Effector memory CD8-positive, alpha-beta T cell (primary cell): ENCODE results near the gene UBASH3A.
A peak's percentile ranks its signal among the peaks of the same experiment; 100 is the strongest.

ENCODE experiments used
- ATAC-seq: fragments of 150-1000 bp; cut with Tn5 transposase; replicated peaks from 2 replicates; pipeline ENCODE4 v1.10.0; 2021; ENCODE audit warnings: mild to moderate bottlenecking, moderate library complexity
- DNase-seq, 3 experiments: peaks; one replicate each; pipeline ENCODE4 v3.0.0; 2021
- H3K27ac Mint-ChIP-seq, 2 donors: one replicate each; pipeline ENCODE4 v1.8.0; 2022; ENCODE audit warnings: mild to moderate bottlenecking in 2 of 2, mixed read lengths in 2 of 2, moderate library complexity in 2 of 2
- H3K27me3 Mint-ChIP-seq, 2 donors: one replicate each; pipeline ENCODE4 v1.8.0; 2022; ENCODE audit warnings: mixed read lengths in 2 of 2
- H3K36me3 Mint-ChIP-seq: one replicate; pipeline ENCODE4 v1.8.0; 2022; ENCODE audit warnings: mild to moderate bottlenecking, moderate library complexity, mixed read lengths; ENCODE audit not compliant: insufficient read depth
- H3K4me1 Mint-ChIP-seq, 2 donors: one replicate each; pipeline ENCODE4 v1.8.0; 2022; ENCODE audit warnings: low read depth in 2 of 2, mixed read lengths in 2 of 2
- H3K4me3 Mint-ChIP-seq, 2 donors: one replicate each; pipeline ENCODE4 v1.8.0; 2022; ENCODE audit warnings: mild to moderate bottlenecking in 2 of 2, mixed read lengths in 2 of 2, moderate library complexity in 2 of 2
- H3K9me3 Mint-ChIP-seq, 2 donors: one replicate each; pipeline ENCODE4 v1.8.0; 2022; ENCODE audit warnings: mixed read lengths in 2 of 2
- total RNA-seq, 9 experiments: gene quantifications; one replicate each; lab custom pipeline; 2026; lab: John Stamatoyannopoulos, UW

UBASH3A gene
- 20.7 to 118 (median 50.9) reads per million in 9 experiments for total RNA-seq

DNA sequence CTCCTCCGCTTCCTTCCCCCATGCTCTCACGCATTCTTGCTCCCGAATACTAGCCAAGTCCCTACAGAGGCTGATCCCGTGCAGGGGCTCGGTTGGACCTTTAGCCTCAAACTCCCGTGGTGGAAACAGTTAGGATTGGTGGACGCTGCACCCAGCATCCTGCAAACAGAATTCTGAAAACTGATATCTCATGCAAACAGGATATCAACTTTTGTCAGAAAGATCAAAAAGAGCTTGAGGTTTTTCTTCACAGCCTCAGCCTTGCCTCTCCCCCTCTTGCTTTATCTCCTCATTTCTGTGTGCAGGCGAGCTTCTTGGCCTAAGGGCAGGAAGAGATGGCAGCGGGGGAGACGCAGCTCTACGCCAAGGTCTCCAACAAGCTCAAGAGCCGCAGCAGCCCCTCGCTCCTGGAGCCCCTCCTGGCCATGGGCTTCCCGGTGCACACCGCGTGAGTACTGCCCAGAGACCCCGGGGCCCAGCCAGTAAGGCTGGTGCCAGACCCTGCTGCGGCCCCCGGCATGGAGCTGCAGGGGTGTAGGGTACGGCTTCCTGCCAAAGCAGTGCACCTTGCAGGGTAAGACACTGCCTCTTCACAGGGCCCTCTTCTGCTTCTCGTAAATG lies at the start of gene UBASH3A:
UBASH3A (plus strand) TSS at position 292 of the 621 bp plus-strand sequence; CDS start at position 336, 44 bp downstream.
- Mint-ChIP-seq H3K9me3 (peaks cover 0 to 6% of the 10 kb centered on the region in 2 donors), H3K4me1 (peaks cover 55 to 58% of the 10 kb centered on the region in 2 donors), H3K4me3 (peak within 1 kb of the TSS; percentile 88 to 92), H3K27ac (peak within 1 kb of the TSS; percentile 96 to 97), H3K36me3 (peaks cover 34% of the 10 kb centered on the region), H3K27me3 (no peaks in the 10 kb centered on the region)
- ATAC-seq (peak; percentile 73), DNase-seq (peak; percentile 35 to 59 (median 46))

DNA sequence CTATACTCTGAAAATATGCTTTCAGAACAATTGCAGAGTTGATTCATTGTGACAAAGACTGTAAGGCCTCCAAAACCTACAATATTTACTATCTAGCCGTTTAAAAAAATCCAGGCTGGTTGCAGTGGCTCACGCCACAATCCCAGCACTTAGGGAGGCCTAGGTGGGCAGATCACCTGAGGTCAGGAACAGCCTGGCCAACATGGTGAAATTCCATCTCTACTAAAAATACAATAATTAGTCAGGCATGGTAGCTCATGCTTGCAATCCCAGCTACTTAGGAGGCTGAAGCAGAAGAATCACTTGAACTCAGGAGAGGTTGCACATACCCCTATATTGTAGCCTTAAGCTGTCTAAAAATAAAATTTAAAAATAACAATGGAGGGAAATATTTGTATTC lies 47.7 kb upstream of the UBASH3A start:
- Mint-ChIP-seq H3K4me1 (no peaks in the 10 kb centered on the region), H3K27ac (no peak overlapping the region), H3K9me3 (peaks cover 0 to 4% of the 10 kb centered on the region in 2 donors), H3K36me3 (no peaks in the 10 kb centered on the region), H3K4me3 (no peak overlapping the region), H3K27me3 (peaks cover 5 to 44% of the 10 kb centered on the region in 2 donors)
- ATAC-seq (no peak), DNase-seq (no peak)

DNA sequence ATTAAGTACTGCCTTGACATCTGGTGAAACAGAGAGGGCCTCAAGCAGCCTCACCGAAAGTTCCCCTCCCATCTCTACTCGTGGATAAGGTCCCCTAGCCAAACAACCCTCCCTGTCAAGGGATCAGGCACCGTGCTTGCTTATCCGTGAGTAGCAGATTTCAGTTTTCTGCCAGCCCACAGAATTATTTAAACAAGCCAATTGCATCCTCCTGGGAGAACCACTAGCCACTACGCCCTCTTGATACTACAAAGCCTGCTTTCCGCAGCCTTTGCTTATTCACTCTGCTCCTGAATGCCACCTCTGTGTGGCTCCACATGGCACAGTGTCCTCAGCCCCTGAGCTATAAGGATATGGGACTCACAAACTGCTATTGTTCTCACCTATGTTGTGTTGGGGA lies 47.1 kb upstream of the UBASH3A start:
- DNase-seq (no peak), ATAC-seq (no peak)
- peaks cover 0 to 4% of the 10 kb centered on the region in 2 donors for H3K9me3 Mint-ChIP-seq

GRCh38 chr21:42357307-42357706 lies 46.4 kb upstream of the UBASH3A start:
- peaks cover 0 to 4% of the 10 kb centered on the region in 2 donors for H3K9me3 Mint-ChIP-seq
- no peak overlapping the region for H3K4me3 Mint-ChIP-seq
- ATAC-seq (no peak), DNase-seq (no peak)
- H3K36me3 Mint-ChIP-seq, result no peaks in the 10 kb centered on the region
- H3K4me1 Mint-ChIP-seq, result peaks cover 0 to 2% of the 10 kb centered on the region in 2 donors
- H3K27ac Mint-ChIP-seq, result no peak overlapping the region
- H3K27me3 Mint-ChIP-seq, result peaks cover 11 to 50% of the 10 kb centered on the region in 2 donors

More for the DNA sequence above, 47.1 kb upstream of the UBASH3A start:
- Mint-ChIP-seq H3K4me3 (no peak overlapping the region), H3K4me1 (no peaks in the 10 kb centered on the region), H3K27me3 (peaks cover 5 to 45% of the 10 kb centered on the region in 2 donors), H3K27ac (no peak overlapping the region), H3K36me3 (no peaks in the 10 kb centered on the region)

- H3K4me1 Mint-ChIP-seq, result peaks cover 0 to 5% of the 10 kb centered on the region in 2 donors
- ATAC-seq, result no peak
- peaks cover 0 to 4% of the 10 kb centered on the region in 2 donors for H3K9me3 Mint-ChIP-seq
Measured at GRCh38 chr21:42358261-42358660, 45.4 kb upstream of the UBASH3A start.

GRCh38 chr21:42358937-42359336 lies 44.8 kb upstream of the UBASH3A start:
- ATAC-seq, result no peak
- Mint-ChIP-seq H3K36me3 (peaks cover 2% of the 10 kb centered on the region), H3K27me3 (peaks cover 13 to 41% of the 10 kb centered on the region in 2 donors), H3K4me1 (peaks cover 0 to 5% of the 10 kb centered on the region in 2 donors), H3K27ac (no peak overlapping the region), H3K9me3 (peaks cover 0 to 4% of the 10 kb centered on the region in 2 donors), H3K4me3 (no peak overlapping the region)
- DNase-seq, result no peak

More at GRCh38 chr21:42358261-42358660, 45.4 kb upstream of the UBASH3A start:
- no peak for DNase-seq
- no peak overlapping the region for H3K27ac Mint-ChIP-seq
- no peak overlapping the region for H3K4me3 Mint-ChIP-seq
- H3K27me3 Mint-ChIP-seq, result peaks cover 13 to 42% of the 10 kb centered on the region in 2 donors
- H3K36me3 Mint-ChIP-seq, result no peaks in the 10 kb centered on the region

DNA sequence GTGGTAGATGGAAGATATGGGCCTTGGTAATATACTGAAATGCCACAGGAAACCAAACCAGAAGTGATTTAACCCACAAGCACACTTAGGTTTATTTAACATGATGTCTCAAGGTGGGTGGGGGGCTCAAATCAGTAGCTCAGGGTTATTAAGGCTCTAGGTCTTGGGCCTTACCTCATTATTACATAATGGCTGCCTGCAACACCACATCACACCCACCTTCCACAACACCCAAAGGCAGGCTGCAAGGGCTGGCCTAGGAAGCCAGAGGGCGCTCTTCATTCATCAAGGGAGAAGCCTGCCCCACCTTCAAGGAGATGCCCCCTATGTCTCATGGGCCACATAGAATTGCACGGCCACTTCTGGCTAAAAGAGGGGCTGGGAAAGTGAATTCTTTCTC lies 43.4 kb upstream of the UBASH3A start:
- peaks cover 8 to 42% of the 10 kb centered on the region in 2 donors for H3K27me3 Mint-ChIP-seq
- peaks cover 0 to 5% of the 10 kb centered on the region in 2 donors for H3K4me1 Mint-ChIP-seq
- DNase-seq (no peak), ATAC-seq (no peak)
- H3K27ac Mint-ChIP-seq, result no peak overlapping the region
- no peaks in the 10 kb centered on the region for H3K9me3 Mint-ChIP-seq
- no peak overlapping the region for H3K4me3 Mint-ChIP-seq
- peaks cover 2% of the 10 kb centered on the region for H3K36me3 Mint-ChIP-seq

DNA sequence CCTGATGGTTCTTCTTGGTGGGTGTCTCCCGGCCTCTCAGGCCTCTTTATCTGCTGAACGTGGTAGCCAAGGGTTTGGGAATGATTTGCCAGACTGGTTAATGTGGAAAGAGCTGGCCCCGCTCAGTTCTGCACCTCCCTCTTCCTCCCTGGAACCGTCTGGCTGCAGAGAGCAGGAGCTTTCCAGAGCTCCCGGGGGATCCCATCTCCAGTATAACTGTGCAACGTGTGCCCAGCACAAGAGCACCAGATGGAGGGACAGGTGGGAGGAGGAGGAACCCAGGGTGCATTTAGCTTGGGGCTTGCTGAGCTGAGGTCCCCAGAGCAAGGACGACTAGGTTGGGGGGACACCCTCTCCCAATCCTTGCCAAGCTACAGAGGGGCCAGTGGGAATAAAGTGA lies 42.4 kb upstream of the UBASH3A start:
- H3K4me1 Mint-ChIP-seq, result peaks cover 0 to 5% of the 10 kb centered on the region in 2 donors
- H3K36me3 Mint-ChIP-seq, result peaks cover 5% of the 10 kb centered on the region
- H3K9me3 Mint-ChIP-seq, result no peaks in the 10 kb centered on the region
- H3K27me3 Mint-ChIP-seq, result peaks cover 8 to 42% of the 10 kb centered on the region in 2 donors
- no peak for DNase-seq
- no peak overlapping the region for H3K27ac Mint-ChIP-seq
- H3K4me3 Mint-ChIP-seq, result no peak overlapping the region
- ATAC-seq, result no peak

GRCh38 chr21:42362198-42362597 lies 41.5 kb upstream of the UBASH3A start:
- H3K27me3 Mint-ChIP-seq, result peaks cover 8 to 35% of the 10 kb centered on the region in 2 donors
- no peak overlapping the region for H3K4me3 Mint-ChIP-seq
- no peak for ATAC-seq
- DNase-seq, result no peak
- no peak overlapping the region for H3K27ac Mint-ChIP-seq
- peaks cover 0 to 5% of the 10 kb centered on the region in 2 donors for H3K4me1 Mint-ChIP-seq
- no peaks in the 10 kb centered on the region for H3K9me3 Mint-ChIP-seq
- peaks cover 5% of the 10 kb centered on the region for H3K36me3 Mint-ChIP-seq

GRCh38 chr21:42362700-42363099 lies 41.0 kb upstream of the UBASH3A start:
- Mint-ChIP-seq H3K36me3 (peaks cover 5% of the 10 kb centered on the region), H3K27ac (no peak overlapping the region), H3K27me3 (peaks cover 8 to 34% of the 10 kb centered on the region in 2 donors), H3K9me3 (no peaks in the 10 kb centered on the region), H3K4me1 (peaks cover 0 to 7% of the 10 kb centered on the region in 2 donors), H3K4me3 (no peak overlapping the region)
- ATAC-seq, result no peak
- DNase-seq, result no peak

- peaks cover 0 to 7% of the 10 kb centered on the region in 2 donors for H3K4me1 Mint-ChIP-seq
- no peak for ATAC-seq
Measured at GRCh38 chr21:42363312-42363711, 40.4 kb upstream of the UBASH3A start.

GRCh38 chr21:42364304-42364865 lies 39.3 kb upstream of the UBASH3A start:
- no peaks in the 10 kb centered on the region for H3K9me3 Mint-ChIP-seq
- no peak for DNase-seq
- ATAC-seq, result no peak
- no peak overlapping the region for H3K27ac Mint-ChIP-seq
- peaks cover 5% of the 10 kb centered on the region for H3K36me3 Mint-ChIP-seq
- H3K4me3 Mint-ChIP-seq, result no peak overlapping the region
- H3K27me3 Mint-ChIP-seq, result peaks cover 8 to 22% of the 10 kb centered on the region in 2 donors
- H3K4me1 Mint-ChIP-seq, result peaks cover 0 to 7% of the 10 kb centered on the region in 2 donors

More at GRCh38 chr21:42363312-42363711, 40.4 kb upstream of the UBASH3A start:
- Mint-ChIP-seq H3K27ac (no peak overlapping the region), H3K4me3 (no peak overlapping the region), H3K27me3 (peaks cover 8 to 29% of the 10 kb centered on the region in 2 donors), H3K36me3 (peaks cover 5% of the 10 kb centered on the region), H3K9me3 (no peaks in the 10 kb centered on the region)
- DNase-seq, result no peak

- peaks cover 5% of the 10 kb centered on the region for H3K36me3 Mint-ChIP-seq
- H3K27me3 Mint-ChIP-seq, result peaks cover 8 to 22% of the 10 kb centered on the region in 2 donors
- ATAC-seq (no peak), DNase-seq (no peak)
- H3K4me3 Mint-ChIP-seq, result no peak overlapping the region
- peaks cover 0 to 7% of the 10 kb centered on the region in 2 donors for H3K4me1 Mint-ChIP-seq
- H3K27ac Mint-ChIP-seq, result no peak overlapping the region
- H3K9me3 Mint-ChIP-seq, result no peaks in the 10 kb centered on the region
Measured at GRCh38 chr21:42365770-42366169, 37.9 kb upstream of the UBASH3A start.
